Measurements from ENCODE around the gene ACVR2B.

ACVR2B gene

GRCh38 chr3:38458796-38459498, 5.3 kb downstream of the ACVR2B start:
- no peak for DNase-seq (ENCODE audit: low spot score)

DNA sequence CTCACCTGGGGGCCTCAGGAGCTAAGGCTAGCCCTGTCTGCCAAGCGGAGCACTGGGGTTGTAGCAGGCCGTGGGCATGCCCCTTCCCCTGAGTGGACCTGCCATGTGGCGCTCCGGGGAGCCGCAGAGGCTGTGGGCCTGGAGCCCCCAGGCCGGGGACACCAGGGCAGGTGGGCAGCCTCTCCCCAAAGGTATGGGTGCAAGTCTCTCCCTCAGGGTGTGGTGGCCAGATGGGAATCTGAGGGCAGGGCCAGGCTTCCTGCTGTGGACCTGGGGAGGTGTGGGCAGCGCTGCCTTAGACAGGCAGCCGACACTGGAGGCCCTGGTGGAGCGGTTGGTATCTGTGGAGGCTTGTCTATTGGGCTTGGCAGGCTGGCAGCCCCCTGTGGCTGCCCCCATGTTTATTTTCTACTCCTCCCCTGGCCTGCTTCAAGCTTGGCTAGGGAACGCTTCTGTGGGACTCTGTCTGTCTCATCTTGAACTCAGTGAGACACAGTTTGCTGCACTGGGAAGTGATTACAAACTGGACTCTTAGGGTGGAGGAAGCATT, 5.9 kb downstream of the ACVR2B start:
- no peak for DNase-seq (ENCODE audit: low spot score)

GRCh38 chr3:38460377-38461270, 6.9 kb downstream of the ACVR2B start:
- no peak for DNase-seq (ENCODE audit: low spot score)

- no peak for DNase-seq (ENCODE audit: low spot score)
These were observed 12.0 kb downstream of the ACVR2B start for GRCh38 chr3:38465588-38466154.

DNA sequence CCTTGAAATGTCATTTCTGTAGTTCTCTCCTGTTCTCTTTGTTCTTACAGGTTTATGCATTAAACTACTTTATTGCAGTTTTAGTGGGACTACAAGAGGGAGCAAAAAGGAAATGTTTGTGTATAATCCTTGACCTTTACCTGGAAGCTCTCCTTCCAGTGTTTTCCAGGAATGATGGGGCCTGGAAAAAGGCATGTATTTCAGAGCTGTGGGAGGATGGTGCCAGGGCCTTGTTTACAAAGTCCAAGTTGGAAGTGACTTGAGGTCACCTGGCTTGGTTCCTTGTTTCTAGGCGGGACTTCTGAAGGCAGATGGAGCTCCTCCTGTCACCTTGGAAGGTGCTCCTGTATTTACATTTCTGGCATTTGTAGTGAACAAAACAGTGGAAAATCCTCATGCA, 15.1 kb downstream of the ACVR2B start:
- no peak for DNase-seq (ENCODE audit: low spot score)

GRCh38 chr3:38469852-38470251, 16.2 kb downstream of the ACVR2B start:
- DNase-seq (ENCODE audit: low spot score) = no peak

- no peak for DNase-seq (ENCODE audit: low spot score)
These were observed 17.7 kb downstream of the ACVR2B start for GRCh38 chr3:38471260-38471857.

DNA sequence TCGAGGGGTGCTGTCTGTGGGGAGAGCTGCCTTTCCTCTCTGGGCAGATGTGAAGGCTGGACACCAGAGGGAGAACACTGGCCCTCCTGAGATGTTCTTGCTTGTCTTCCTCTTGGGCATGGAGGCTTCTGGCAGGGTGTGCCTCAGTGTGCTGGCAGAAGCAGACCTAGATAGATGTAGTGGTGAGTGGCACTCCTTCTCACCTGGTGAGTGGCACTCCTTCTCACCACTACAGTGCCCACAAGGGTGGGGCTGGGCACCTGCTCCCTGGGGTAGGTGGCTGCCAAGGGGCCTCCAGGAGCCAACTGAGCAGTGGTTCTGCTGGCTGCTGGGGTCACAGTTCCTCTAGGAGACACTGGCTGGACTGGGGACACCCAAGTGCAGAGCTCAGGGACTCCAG, 18.7 kb downstream of the ACVR2B start:
- DNase-seq (ENCODE audit: low spot score) = no peak

- DNase-seq (ENCODE audit: low spot score) = no peak
These were observed 19.5 kb downstream of the ACVR2B start for GRCh38 chr3:38473229-38473628.

DNA sequence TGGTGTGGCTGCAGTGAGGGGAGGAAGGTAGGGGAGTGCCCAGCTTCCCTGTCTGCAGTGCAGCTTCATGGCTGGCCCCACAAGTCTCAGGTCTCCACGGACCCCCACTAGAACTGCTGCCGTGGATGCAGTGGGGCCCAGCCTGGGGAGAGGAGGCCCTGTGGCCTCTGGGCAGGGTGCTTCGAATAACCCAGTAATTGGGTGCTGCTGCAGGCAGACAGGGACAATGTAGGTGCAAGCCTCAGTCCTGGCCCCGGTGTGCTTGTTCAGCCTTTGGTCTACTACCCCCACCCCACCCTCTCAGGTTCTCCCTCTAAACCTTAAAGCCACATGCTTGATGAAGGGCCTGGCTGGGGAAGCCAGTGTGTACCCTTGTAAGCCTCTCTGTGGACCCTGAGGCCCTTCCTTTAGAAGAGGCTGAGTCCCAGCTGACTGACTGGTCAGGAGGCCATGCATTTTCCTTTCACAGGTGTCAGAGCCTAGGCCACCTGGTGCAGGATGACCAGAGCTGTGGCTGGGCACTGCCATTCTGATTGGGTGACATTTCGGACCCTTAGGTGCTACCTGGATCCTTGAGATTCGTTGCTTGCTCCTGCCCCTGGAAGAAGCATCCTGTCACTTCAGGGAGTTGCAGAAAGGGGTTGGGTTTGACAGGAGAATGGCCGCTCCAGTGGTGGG, 21.4 kb downstream of the ACVR2B start:
- no peak for DNase-seq (ENCODE audit: low spot score)

GRCh38 chr3:38475716-38476115, 22.0 kb downstream of the ACVR2B start:
- DNase-seq (ENCODE audit: low spot score) = no peak

DNA sequence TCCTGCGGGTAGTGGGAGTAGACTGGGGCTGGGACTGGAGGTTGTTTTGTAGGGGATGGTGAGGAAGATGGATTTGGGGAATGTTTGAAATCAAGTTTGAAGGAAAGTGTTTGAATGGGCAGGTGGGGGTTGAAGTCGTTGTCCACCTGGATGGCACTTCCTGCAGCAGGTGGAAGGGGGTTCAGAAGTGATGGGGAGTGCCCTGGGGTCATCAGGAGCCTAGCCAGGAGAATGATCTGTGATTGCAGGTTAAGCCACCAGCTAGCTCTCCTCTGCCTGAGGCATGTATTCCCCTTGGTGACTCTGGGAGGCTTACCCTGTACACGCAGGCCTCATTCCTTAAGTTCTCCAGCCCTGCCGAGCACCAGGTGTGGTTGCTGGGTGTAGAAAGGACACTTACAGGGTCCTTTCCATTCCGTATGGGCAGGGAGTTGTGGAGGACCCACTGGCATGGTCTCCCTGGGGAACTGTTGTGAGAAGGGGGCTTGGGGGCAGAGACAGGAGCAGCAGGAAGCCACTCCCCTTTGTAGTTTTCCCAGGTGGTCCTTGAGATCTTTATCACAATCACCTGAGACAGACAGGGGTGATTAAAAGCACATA, 22.6 kb downstream of the ACVR2B start:
- no peak for DNase-seq (ENCODE audit: low spot score)

GRCh38 chr3:38477057-38477820, 23.5 kb downstream of the ACVR2B start:
- DNase-seq (ENCODE audit: low spot score) = no peak

DNA sequence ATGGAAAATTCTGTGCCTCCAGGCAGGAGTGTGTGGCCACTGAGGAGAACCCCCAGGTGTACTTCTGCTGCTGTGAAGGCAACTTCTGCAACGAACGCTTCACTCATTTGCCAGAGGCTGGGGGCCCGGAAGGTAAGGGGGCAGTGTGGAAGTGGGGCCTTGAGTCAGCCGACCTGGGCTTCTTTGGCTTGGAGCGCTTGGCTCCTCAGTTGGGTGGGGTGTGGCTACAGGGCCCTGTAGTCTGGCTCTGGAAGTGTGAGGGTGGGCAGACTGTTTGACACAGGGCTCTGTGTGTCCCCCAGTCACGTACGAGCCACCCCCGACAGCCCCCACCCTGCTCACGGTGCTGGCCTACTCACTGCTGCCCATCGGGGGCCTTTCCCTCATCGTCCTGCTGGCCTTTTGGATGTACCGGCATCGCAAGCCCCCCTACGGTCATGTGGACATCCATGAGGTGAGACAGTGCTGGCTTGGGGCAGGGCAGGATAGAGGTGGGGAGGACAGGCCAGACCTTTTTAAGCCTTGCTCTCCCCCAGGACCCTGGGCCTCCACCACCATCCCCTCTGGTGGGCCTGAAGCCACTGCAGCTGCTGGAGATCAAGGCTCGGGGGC, 24.3 kb downstream of the ACVR2B start:
- DNase-seq (ENCODE audit: low spot score) = no peak

DNA sequence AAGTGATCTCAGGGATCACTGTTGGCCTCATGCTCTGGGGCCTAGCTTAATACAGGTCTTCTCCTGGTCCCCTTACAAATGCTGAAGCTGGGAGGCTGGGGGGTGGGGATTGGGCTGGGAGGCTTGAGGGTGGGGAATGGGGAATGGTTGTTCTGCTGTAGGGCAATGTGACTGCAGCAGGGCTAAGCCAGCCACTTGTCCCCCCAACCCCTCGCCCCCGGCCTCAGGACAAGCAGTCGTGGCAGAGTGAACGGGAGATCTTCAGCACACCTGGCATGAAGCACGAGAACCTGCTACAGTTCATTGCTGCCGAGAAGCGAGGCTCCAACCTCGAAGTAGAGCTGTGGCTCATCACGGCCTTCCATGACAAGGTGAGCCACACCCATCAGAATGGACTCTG, 25.2 kb downstream of the ACVR2B start:
- no peak for DNase-seq (ENCODE audit: low spot score)

DNA sequence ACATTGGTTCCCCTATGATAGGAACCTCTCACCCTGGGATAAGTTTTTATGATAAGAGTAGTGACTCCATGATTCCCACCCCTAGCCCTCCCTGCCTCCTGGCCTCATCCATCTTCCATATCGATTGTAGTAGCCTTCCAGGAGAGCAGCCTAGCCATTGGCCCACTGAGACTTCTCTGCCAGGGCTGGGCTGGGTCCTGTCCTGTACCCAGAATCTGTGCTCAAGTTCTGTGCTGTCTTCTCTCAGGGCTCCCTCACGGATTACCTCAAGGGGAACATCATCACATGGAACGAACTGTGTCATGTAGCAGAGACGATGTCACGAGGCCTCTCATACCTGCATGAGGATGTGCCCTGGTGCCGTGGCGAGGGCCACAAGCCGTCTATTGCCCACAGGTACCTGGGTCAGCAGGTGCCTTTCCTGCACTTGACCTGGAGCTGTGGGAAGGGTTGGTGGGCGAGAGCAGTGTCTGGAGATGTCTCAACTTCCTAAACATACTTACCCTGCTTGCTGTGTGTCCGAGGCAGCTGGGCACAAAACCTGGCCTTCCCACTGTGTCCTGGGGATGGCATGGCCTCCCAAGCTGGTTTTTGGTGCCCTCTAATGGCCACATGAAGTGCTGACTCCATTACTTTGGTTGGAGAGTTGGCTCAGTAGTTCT, 25.9 kb downstream of the ACVR2B start:
- no peak for DNase-seq (ENCODE audit: low spot score)

GRCh38 chr3:38480093-38480445, 26.4 kb downstream of the ACVR2B start:
- DNase-seq (ENCODE audit: low spot score) = no peak

DNA sequence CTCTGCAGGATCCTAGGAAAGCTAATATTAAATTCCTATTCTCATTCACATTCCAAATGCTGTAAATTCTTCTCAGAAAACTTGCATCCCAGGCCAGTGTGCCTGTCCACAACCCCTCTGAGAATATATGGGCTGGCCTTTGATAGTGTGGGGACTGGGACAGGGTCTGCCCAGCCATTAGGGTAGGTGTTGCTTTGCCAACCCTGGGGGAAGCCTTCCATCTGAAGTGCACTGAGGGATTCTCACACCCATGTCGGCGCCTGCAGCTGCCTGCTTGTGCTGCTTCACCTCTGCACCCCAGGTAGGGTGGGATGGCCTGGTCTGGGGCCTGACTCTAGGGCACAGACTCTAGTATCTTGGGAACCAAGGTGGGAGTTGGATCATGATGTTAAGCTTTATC, 27.2 kb downstream of the ACVR2B start:
- no peak for DNase-seq (ENCODE audit: low spot score)

DNA sequence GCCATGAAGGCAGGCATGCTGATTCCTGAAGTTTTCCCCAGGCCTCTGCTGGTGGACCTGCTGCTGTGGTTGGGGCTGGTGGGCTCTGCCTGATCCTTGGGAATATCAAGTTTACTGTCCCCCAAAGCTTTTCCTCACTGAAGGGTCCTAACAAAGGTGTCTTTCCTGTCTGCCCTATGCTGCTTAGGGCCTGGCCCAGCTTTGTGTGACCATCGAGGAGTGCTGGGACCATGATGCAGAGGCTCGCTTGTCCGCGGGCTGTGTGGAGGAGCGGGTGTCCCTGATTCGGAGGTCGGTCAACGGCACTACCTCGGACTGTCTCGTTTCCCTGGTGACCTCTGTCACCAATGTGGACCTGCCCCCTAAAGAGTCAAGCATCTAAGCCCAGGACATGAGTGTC, 29.3 kb downstream of the ACVR2B start:
- DNase-seq (ENCODE audit: low spot score) = no peak

DNA sequence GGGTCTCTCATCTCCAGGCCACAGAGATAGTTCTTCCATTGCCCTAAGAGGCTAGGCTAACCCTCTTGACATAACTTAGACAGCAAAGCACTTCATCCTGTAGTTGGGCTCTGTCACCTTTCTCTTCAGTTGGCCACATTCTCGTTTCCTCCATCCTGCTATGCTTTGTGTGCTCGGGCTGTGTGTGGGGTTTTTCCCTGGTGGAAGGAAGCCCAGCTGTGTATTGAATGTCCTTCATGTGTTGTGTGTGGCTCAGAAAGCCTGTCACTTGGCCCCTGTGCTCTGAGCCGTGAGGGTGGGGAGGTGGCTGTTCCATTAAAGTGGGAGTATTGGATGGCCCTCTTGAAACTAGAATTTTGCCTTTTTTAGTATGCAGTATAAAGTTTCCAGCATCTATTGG, 33.6 kb downstream of the ACVR2B start:
- no peak for DNase-seq (ENCODE audit: low spot score)
